Measurements from ENCODE around the gene TTBK2.

DNA sequence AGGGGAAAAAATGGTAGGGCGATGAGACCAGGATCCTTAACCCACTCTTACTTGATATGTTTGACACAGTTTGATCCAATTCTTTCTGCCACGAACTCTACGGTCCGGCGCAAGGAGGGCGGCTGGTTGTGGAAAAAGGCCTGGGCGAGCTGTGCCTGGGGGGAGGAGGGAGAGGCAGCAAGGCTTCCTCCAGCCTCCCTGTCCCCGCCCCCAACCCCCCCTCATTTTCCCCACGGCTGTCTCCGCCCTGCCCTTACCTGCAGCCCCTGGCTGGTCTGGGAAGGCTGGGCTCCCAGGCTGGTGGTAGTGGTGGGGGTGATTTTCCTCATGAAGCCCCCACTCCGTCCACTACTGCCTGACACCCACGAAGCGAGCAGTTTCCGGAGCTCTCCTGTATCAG lies 191.6 kb downstream of the TTBK2 start:
- TF ChIP-seq, protein P1, sequence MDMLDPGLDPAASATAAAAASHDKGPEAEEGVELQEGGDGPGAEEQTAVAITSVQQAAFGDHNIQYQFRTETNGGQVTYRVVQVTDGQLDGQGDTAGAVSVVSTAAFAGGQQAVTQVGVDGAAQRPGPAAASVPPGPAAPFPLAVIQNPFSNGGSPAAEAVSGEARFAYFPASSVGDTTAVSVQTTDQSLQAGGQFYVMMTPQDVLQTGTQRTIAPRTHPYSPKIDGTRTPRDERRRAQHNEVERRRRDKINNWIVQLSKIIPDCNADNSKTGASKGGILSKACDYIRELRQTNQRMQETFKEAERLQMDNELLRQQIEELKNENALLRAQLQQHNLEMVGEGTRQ (IDR thresholded peaks at IDR 0.05; ENCODE audit: borderline replicate concordance, low read depth, low read length), result no peak
- TF ChIP-seq, protein P2, sequence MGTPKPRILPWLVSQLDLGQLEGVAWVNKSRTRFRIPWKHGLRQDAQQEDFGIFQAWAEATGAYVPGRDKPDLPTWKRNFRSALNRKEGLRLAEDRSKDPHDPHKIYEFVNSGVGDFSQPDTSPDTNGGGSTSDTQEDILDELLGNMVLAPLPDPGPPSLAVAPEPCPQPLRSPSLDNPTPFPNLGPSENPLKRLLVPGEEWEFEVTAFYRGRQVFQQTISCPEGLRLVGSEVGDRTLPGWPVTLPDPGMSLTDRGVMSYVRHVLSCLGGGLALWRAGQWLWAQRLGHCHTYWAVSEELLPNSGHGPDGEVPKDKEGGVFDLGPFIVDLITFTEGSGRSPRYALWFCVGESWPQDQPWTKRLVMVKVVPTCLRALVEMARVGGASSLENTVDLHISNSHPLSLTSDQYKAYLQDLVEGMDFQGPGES (IDR thresholded peaks at IDR 0.05; ENCODE audit: low read depth, low read length), result no peak
- TF ChIP-seq, protein P3, sequence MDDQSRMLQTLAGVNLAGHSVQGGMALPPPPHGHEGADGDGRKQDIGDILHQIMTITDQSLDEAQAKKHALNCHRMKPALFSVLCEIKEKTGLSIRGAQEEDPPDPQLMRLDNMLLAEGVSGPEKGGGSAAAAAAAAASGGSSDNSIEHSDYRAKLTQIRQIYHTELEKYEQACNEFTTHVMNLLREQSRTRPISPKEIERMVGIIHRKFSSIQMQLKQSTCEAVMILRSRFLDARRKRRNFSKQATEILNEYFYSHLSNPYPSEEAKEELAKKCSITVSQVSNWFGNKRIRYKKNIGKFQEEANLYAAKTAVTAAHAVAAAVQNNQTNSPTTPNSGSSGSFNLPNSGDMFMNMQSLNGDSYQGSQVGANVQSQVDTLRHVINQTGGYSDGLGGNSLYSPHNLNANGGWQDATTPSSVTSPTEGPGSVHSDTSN (IDR thresholded peaks at IDR 0.05), result no peak
- TF ChIP-seq TEAD4 (IDR thresholded peaks at IDR 0.05; ENCODE audit: borderline replicate concordance, insufficient read depth) (no peak), POLR2AphosphoS5 (IDR thresholded peaks at IDR 0.05; ENCODE audit: low read depth, low read length) (no peak)
- TF ChIP-seq, protein P4, sequence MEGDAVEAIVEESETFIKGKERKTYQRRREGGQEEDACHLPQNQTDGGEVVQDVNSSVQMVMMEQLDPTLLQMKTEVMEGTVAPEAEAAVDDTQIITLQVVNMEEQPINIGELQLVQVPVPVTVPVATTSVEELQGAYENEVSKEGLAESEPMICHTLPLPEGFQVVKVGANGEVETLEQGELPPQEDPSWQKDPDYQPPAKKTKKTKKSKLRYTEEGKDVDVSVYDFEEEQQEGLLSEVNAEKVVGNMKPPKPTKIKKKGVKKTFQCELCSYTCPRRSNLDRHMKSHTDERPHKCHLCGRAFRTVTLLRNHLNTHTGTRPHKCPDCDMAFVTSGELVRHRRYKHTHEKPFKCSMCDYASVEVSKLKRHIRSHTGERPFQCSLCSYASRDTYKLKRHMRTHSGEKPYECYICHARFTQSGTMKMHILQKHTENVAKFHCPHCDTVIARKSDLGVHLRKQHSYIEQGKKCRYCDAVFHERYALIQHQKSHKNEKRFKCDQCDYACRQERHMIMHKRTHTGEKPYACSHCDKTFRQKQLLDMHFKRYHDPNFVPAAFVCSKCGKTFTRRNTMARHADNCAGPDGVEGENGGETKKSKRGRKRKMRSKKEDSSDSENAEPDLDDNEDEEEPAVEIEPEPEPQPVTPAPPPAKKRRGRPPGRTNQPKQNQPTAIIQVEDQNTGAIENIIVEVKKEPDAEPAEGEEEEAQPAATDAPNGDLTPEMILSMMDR (IDR thresholded peaks at IDR 0.05), result no peak

Measured in SK-N-SH (cell line).